Left forelimb (tissue), 1 donor: ENCODE measurements around the gene HRH1.
"Not testable (repeated sequence)": the region's sequence is repeated elsewhere in the genome, so short reads cannot be mapped to it uniquely, and the experiment has no call there.

Source experiments
- DNase-seq: peaks from one replicate; pipeline ENCODE4 v3.0.0-alpha.2; 2018; ENCODE audit warnings: low spot score

HRH1 gene

DNA sequence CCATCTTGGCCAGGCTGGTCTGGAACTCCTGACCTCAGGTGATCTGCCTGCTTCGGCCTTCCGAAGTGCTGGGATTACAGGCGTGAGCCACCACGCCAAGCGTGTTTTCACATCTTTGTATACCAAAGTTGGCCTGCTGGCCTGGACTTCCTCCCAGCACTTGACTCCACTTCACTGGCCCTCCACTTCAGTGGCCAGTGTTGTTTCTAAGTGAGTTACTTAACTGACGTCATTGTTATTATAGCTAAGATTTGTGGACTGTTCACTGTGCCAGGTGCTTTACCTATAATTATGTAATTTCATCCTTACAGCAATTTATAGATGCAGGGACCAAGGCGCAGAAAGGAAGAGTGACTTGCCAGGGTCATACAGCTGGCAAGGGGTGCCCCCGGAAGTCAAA is 52.0 kb downstream of the HRH1 start:
- no peak for DNase-seq

- no peak for DNase-seq
These were observed 52.7 kb downstream of the HRH1 start for GRCh38 chr3:11206953-11207352.

DNA sequence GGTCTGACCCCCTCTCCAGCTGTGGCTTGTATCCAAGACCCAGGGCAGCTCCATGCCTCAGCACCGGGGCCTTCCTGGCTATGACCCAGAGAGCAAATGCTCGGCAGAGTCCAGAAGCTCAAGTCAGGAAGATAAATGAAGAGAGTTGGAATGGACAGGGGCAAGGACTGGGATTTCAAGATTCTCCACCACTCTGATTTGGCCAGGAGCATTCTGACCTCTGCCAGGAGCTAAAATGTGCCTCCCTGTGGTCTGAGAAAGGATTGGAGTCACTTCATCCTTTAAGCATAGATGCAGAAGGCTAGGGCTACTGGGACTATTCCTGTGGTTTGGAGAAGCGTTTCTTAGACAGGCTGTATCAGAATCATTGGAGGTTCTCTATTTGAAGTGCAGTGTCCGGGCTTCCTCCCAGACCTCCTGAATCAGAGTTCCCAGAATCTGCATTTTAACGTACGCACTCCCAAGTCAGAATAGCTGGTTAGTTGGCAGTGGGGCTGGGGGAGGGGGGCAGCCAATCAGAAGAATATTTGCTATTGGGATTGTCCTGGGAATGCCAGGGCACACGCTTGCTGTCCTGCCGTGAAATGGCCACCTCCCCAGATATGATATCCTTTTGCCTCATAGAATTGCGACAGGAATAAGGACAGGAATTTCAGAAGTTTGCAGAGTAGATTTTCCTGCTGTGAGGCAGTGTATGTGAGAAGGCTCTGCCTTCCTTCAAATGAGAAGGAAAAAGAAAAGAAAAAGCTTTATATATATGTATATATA is 57.4 kb downstream of the HRH1 start:
- peak; percentile 6 for DNase-seq

GRCh38 chr3:11212299-11212608 is 58.0 kb downstream of the HRH1 start:
- peak; percentile 9 for DNase-seq

DNA sequence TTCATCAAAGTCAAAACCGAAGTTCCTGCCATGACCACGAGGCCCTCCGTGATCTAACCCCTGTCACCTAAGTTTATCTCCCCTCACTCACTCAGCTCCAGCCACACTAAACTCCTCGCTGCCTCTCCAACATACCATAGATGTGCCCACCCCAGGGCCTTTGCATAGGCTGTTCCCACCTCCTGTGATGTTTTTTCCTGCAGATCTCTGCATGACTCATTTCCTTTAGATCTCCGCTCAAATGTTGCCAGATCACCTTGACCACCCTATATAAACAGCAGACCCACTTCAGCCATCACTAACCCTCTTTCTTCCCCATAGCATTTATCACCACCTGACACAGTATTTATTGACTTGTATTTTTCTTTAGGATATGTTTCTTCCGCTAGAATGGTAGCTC is 58.5 kb downstream of the HRH1 start:
- peak; percentile 6 for DNase-seq

DNA sequence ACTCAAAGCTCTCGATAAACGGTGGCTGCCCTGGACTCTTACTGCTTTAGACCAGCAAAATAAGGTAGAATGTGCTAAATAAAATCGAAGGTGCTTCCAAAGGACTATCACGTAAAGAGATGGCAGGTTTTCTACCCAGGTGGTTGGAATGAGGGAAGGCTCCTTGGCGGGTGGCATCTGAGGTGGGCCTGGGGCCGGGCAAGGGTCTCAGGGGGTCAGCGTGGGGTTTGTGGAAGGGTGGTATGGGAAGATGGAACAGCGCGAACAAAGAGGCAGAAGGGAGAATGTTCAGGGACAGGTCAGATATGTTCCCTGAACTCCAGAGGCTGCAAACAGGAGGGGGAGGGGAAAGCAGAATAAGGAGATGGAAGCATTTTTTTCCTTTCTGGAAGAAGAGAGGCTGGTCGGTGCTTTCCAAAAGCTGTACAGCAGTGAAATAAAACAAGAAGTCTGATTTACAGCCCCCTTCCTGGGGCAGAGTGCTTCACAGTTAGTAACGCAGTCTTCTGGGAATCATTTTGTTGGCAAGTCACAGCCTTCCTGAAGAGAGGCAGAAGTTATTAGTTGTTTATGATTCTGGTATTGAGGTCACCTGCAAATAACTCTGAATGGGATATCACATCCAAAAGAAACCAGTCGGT is 59.6 kb downstream of the HRH1 start:
- DNase-seq, result no peak

DNA sequence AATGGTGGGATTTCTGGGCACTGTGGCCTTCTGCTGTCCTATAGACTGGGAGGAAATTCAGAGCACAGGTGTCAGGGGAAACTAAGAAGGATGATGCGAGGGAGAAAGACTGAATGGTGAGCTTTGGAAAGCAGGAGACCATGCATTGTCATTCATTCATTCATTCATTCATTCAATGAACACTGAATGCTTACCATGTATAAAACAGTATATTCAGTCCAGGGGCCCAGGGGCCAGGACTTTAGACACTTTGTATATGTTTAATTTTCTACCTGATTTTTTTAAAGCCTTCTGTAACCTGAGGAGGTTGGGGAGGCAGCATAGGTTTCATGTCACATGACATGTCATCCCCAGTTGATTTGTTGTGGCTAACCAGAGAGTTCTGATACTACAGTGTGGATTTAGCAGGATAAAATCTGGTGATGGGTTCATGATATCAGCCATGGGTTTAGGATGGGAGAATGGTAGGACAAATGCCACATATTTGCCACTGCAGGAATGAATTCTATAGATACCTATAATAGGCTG is 60.2 kb downstream of the HRH1 start:
- DNase-seq, result no peak

DNA sequence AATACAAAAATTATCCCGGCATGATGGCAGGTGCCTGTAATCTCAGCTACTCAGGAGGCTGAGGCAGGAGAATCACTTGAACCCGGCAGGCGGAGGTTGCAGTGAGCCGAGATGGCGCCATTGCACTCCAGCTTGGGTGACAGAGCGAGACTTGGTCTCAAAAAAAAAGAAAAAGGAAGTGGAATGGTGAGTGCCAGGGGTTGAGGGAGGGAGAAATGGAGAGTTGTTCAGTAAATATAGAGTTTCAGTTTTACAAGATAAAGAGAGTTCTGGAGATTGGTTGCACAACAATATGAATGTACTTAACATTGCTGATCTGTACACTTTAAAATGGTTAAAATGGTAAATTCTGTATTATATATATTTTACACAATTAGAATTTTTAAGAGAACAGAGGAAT is 63.1 kb downstream of the HRH1 start:
- not testable (repeated sequence) for DNase-seq

GRCh38 chr3:11220230-11220629 is 65.9 kb downstream of the HRH1 start:
- DNase-seq, result no peak

GRCh38 chr3:11221818-11222415 is 67.6 kb downstream of the HRH1 start:
- no peak for DNase-seq

GRCh38 chr3:11224010-11224409 is 69.7 kb downstream of the HRH1 start:
- DNase-seq, result no peak

- no peak for DNase-seq
These were observed 70.6 kb downstream of the HRH1 start for GRCh38 chr3:11224870-11225229.

DNA sequence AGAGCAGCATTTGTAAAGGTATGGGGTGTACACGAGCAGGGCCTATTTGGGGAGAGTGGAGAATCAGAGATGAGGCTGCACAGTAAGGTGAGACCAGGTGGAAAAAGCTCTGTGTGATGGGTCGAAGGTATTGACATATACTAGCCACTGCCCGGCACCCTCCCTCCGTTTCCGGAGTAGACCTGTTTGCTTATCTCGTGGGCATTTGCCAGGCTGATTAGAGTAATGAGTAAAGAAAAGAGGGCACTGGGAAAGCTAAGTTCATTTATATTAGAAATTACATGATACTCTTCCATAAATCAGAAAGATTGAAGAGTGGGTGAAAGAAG is 71.7 kb downstream of the HRH1 start:
- DNase-seq, result no peak

- no peak for DNase-seq
These were observed 73.7 kb downstream of the HRH1 start for GRCh38 chr3:11228041-11228440.

DNA sequence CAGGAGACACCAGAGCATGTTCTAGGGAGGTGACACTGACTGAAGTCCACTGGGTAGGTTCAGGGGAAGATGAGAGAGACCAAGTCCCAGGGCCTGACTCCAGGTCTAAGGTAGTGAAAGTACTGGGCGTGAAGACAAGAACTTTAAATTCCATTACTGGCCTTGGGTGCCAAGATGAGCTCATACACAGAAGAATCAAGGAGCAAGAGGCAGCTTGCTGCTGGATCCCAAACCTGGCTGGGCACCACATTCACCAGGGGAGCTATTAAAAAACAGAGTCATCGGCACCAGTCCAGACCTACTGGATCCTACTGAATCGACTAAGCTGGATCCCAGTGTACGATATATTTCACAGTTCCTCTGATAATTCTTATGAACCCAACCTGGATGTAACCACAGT is 75.8 kb downstream of the HRH1 start:
- DNase-seq, result no peak

DNA sequence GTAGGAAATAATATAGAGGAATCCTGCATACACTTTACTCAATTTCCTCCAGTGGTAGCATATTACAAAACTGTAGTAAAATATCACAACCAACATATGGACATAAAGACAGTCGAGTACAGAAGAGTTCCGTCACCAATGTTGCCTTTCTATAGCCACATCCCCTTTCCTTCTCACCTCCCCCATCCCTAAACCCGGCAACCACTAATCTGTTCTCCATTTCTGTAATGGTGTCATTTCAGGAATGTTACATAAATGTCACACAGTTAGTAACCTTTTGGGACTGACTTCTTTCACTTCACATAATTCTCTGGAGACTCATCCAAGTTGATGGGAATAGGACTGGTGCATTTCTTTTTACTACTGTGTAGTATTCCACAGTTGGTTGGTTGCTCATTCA is 76.5 kb downstream of the HRH1 start:
- DNase-seq, result no peak

- DNase-seq, result no peak
These were observed 81.1 kb downstream of the HRH1 start for GRCh38 chr3:11235385-11235784.

DNA sequence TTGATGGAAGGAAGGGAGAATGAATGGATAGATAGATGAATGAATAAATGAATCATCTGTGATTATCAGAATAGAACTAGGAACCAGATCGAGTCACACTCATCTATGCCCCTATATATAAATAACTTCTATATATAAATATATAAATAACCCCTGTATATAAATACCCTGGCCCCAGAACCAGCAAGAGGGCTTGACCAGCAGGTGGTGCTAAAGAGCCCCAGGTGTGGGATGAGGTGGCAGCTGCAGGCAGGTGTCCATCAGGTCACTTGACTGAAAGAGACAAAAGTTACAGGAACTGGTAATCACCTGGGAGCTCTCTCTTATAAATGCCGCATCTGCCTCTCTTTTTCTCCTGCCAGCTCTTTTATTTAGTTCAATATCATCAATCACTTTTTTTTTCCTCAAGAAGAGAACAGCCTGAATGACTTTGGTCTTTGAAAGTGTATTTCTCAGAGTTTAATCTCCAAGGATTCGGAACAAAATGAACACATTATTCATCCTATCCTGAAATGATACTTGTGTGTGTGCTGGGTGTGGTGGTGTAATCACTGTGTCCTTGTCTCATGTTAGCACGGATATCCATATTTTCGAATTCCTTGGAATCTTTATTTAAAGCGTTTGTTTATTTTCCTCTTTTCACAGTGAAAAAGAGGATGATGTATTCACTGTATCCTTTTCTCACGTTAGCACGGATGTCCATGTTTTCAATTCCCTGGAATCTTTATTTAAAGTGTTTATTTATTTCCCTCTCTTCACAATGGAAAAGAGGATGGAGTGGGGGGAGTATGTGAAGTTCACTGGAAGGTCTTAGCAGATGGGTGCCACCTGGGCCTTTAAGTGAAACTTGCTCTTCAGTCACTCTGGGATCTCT is 82.5 kb downstream of the HRH1 start:
- no peak for DNase-seq

DNA sequence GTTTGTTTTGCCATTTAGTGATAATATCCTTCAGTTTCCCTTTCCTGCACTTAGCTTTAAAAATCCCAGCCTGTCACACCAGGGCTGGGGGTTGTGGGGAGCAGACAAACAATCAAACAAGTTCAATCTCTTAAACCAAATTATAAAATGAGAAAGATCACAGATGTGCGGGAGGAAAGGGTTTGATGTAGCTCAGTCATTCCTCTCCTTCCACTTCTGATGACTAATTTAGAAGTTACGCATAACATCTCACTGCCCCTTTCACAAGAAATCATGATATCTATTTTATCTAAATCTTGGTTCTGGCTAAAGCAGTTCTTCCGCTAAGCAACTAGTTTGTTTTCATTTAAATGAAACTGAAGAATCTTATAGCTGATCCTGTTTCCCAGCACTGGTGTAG is 83.8 kb downstream of the HRH1 start:
- no peak for DNase-seq

DNA sequence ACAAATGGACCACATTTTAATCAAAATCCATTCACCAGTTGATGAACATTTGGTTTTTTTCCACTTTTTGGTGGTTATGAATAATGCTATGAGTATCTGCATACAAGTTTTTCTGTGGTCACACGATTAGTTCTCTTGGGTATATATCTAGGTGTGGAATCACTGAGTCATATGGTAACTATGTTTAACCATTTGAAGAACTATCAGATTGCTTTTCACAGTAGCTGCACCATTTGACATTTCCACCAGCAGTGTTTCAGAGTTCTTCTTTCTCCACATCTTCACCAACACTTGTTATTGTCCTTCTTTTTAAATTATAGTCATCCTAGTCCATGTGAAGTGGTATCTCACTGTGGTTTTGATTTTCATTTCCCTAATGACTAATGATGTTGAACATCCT is 84.6 kb downstream of the HRH1 start:
- no peak for DNase-seq

GRCh38 chr3:11239796-11240195 is 85.5 kb downstream of the HRH1 start:
- DNase-seq, result no peak

GRCh38 chr3:11240496-11240895 is 86.2 kb downstream of the HRH1 start:
- no peak for DNase-seq
